Colonic mucosa (tissue), 4 donors: Measurements from ENCODE around the gene DTWD2. TPM values are rescaled to one million over a fixed set of nuclear protein-coding genes. Genes with fewer than 3 reads are reported as not detected.

Source experiments
- DNase-seq: peaks from one replicate; pipeline ENCODE4 v3.0.0-alpha.2; 2020
- H3K27ac ChIP-seq: fragments of 200-600 bp; one replicate; pipeline ENCODE4 v1.8.0; 2021
- H3K27me3 ChIP-seq: fragments of 200-600 bp; one replicate; pipeline ENCODE4 v1.8.0; 2021
- H3K36me3 ChIP-seq: fragments of 200-600 bp; one replicate; pipeline ENCODE4 v1.8.0; 2021
- H3K4me1 ChIP-seq: fragments of 200-600 bp; one replicate; pipeline ENCODE4 v1.8.0; 2021; ENCODE audit warnings: mild to moderate bottlenecking
- H3K4me3 ChIP-seq: fragments of 200-600 bp; one replicate; pipeline ENCODE4 v1.8.0; 2021
- H3K9ac ChIP-seq, 2 donors: one replicate each; pipeline ENCODE4 v1.7.0; 2013; ENCODE audit warnings: control low read depth in 2 of 2, low read depth in 2 of 2, low read length in 2 of 2
- H3K9me3 ChIP-seq: fragments of 200-600 bp; one replicate; pipeline ENCODE4 v1.8.0; 2021
- intact Hi-C: fragments of 100-400 bp; cut with DNase I; formaldehyde crosslinking; loops from one replicate; pipeline ENCODE4 v1.14.1; 2022
- total RNA-seq, 2 donors: library from RNA; stranded (reverse); fragmentation: NEBNext Ultra II Directional in 1 of 2; extraction: Animal tissue kit (Norgen Biotek cat#: 25700) in 1 of 2; gene quantifications; one replicate each; pipeline ENCODE4 v1.2.1, GENCODE V29; 2021
- TF ChIP-seq, protein P1 (sequence below): fragments of 200-600 bp; IDR thresholded peaks from one replicate; pipeline ENCODE4 v1.8.0; 2022; ENCODE audit warnings: antibody characterized with exemption, mild to moderate bottlenecking
- donor health status: healthy.
- donor health status: DM: no; HTN: no; CAD: no.
- donor health status: DM: no; HTN: no; CAD: no.

DTWD2 gene
- total RNA-seq, 2 donors from 2014 or later: 7.5 to 11.7 TPM

DNA sequence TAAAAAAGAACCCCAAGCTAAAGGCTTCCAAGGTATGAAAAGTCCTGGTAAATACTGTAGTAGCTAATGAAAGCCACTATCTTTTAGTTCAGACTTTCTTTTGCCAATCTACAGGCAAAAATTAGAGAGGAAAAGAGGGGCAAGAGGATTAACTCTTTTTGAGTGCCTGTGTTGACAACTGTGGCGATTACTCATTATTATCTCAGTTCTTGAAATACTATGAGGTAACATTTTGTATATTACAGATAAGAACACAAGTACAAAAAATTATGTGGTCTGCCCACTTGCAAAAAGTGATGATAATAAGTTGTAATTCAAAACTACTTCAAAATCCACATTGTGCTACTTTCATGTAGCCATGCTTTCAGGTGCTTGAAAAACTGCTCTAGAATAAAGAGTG, 144.0 kb downstream of the DTWD2 start:
- Histone ChIP-seq H3K4me1 (no peaks in the 10 kb centered on the region), H3K36me3 (no peaks in the 10 kb centered on the region), H3K4me3 (no peak overlapping the region), H3K27ac (no peak overlapping the region), H3K9ac (no peak overlapping the region), H3K9me3 (no peaks in the 10 kb centered on the region), H3K27me3 (no peaks in the 10 kb centered on the region)
- intact Hi-C loops: no loop called here
- DNase-seq: no peak
- TF ChIP-seq, protein P1, sequence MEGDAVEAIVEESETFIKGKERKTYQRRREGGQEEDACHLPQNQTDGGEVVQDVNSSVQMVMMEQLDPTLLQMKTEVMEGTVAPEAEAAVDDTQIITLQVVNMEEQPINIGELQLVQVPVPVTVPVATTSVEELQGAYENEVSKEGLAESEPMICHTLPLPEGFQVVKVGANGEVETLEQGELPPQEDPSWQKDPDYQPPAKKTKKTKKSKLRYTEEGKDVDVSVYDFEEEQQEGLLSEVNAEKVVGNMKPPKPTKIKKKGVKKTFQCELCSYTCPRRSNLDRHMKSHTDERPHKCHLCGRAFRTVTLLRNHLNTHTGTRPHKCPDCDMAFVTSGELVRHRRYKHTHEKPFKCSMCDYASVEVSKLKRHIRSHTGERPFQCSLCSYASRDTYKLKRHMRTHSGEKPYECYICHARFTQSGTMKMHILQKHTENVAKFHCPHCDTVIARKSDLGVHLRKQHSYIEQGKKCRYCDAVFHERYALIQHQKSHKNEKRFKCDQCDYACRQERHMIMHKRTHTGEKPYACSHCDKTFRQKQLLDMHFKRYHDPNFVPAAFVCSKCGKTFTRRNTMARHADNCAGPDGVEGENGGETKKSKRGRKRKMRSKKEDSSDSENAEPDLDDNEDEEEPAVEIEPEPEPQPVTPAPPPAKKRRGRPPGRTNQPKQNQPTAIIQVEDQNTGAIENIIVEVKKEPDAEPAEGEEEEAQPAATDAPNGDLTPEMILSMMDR: no peak

DNA sequence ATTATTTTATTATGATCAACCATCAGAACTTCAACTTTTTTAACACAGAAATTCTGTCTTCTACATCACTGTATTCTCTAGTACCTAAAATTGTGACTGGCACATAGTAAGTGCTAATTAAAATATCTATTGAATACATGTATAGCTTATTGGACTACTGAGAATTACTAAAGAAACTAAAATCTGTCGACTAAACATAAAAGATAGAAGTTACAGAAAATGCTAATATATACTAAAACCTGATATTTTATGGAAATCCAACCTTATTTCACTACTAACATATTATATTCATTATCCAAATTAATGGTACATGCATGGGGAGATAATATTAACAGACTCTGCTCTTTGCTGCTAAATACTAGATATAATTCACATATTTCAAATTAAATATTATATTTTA, 153.6 kb downstream of the DTWD2 start:
- no peak overlapping the region for H3K27ac ChIP-seq
- no peak overlapping the region for H3K9ac ChIP-seq
- DNase-seq: no peak
- no peaks in the 10 kb centered on the region for H3K36me3 ChIP-seq
- H3K4me3 ChIP-seq: no peak overlapping the region
- intact Hi-C loops: no loop called here
- H3K4me1 ChIP-seq: no peaks in the 10 kb centered on the region
- H3K27me3 ChIP-seq: no peaks in the 10 kb centered on the region
- H3K9me3 ChIP-seq: no peaks in the 10 kb centered on the region
- TF ChIP-seq, protein P1: no peak

DNA sequence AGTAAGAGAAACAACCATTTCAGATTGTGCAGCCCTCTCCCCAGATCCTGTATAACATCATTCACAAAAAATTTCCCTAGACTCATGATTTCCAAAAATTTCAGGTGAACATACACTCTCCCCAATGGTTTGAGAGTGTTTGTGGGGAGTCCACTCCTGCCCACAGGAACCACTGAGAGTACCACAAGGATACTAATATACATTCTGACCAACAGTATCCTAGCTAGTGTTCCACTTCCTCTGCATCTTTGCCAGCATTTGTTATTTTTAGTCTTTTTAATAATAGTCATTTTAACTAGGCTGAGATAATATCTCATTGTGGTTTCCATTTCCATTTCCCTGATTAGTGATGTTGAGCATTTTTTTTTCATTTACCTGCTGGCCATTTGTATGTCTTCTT, 155.4 kb downstream of the DTWD2 start:
- Histone ChIP-seq H3K4me3 (no peak overlapping the region), H3K27ac (no peak overlapping the region), H3K27me3 (no peaks in the 10 kb centered on the region)

DNA sequence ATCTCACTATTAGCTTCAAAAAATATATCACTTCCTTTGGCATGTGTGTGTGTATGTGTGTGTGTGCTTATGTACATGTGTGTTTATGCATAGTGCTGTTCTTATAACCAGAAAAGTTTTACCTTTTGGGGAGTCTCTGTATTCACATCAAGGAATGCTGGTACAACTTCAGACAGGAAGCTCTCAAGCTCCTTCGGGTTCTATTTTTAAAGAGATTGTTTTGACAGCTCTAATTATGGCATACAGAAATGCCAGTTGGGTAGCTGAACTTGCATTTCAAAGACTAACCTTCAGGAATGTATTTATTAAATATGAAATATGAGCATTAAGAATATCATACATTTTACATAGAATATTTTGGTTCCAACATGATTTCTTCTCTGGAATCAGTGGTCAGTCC, 163.1 kb downstream of the DTWD2 start:
- DNase-seq: no peak
- H3K4me3 ChIP-seq: no peak overlapping the region
- no peaks in the 10 kb centered on the region for H3K4me1 ChIP-seq
- H3K9ac ChIP-seq: no peak overlapping the region
- H3K9me3 ChIP-seq: no peaks in the 10 kb centered on the region
- intact Hi-C loops: no loop called here
- no peak overlapping the region for H3K27ac ChIP-seq
- no peaks in the 10 kb centered on the region for H3K27me3 ChIP-seq
- no peaks in the 10 kb centered on the region for H3K36me3 ChIP-seq
- TF ChIP-seq, protein P1: no peak

More for the DNA sequence above, 155.4 kb downstream of the DTWD2 start:
- no peaks in the 10 kb centered on the region for H3K36me3 ChIP-seq
- intact Hi-C loops: no loop called here
- TF ChIP-seq, protein P1: no peak
- DNase-seq: no peak
- no peaks in the 10 kb centered on the region for H3K9me3 ChIP-seq
- no peak overlapping the region for H3K9ac ChIP-seq
- no peaks in the 10 kb centered on the region for H3K4me1 ChIP-seq

DNA sequence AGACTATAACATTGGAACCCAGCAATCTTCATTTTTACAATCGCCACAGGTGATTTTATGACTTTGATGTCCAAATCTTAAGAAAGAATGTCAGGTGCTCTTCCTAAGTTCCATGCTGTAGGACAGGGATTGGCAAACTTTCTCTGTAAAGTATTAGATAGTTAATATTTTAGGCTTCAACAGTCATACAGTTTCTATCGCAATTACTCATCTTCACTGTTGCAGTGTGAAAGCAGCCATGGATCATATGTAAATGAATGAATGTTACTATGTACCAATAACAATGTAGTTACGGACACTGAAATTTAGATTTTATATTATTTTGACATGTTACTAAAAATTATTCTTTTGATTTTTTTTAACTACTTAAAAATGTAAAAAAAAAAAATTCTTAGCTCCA, 169.7 kb downstream of the DTWD2 start:
- Histone ChIP-seq H3K9me3 (no peaks in the 10 kb centered on the region), H3K27ac (no peak overlapping the region), H3K27me3 (no peaks in the 10 kb centered on the region), H3K9ac (no peak overlapping the region), H3K36me3 (no peaks in the 10 kb centered on the region), H3K4me1 (no peaks in the 10 kb centered on the region), H3K4me3 (no peak overlapping the region)
- intact Hi-C loops: no loop called here
- no peak for DNase-seq
- TF ChIP-seq, protein P1: no peak

DNA sequence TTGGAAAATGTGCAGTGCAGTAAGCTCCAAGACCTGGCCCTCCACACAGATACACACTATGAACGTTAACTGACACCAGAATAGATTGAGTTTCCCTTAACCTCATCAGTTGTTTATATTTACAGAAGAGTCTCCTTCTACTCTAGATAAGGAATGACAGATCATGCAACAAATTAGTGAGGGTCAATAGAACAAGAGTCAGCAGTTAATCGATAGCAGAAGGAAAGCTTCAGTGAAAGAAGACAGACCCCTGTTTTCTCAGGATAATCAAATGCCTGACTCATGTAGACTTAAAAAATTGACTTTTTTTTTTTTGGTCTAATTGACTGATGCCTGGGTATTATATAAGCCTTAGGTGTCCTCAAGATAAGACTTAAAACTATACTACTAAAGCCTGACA, 179.9 kb downstream of the DTWD2 start:
- no peaks in the 10 kb centered on the region for H3K27me3 ChIP-seq
- TF ChIP-seq, protein P1: no peak
- DNase-seq: no peak
- H3K9me3 ChIP-seq: no peaks in the 10 kb centered on the region
- H3K4me3 ChIP-seq: no peak overlapping the region
- H3K9ac ChIP-seq: no peak overlapping the region
- intact Hi-C loops: no loop called here
- H3K4me1 ChIP-seq: no peaks in the 10 kb centered on the region
- H3K27ac ChIP-seq: no peak overlapping the region
- no peaks in the 10 kb centered on the region for H3K36me3 ChIP-seq
